Osteocyte (in vitro differentiated cells): Measurements from ENCODE around the gene ATN1. TPM values are rescaled to one million over a fixed set of nuclear protein-coding genes. Genes with fewer than 3 reads are reported as not detected.

Experiments used
- DNase-seq: peaks from one replicate; pipeline ENCODE4 v3.0.0; 2021; ENCODE audit warnings: mixed read lengths; ENCODE audit not compliant: unreplicated experiment; ENCODE audit errors: extremely low spot score
- H3K27ac Mint-ChIP-seq: one replicate; pipeline ENCODE4 v1.8.0; 2021; ENCODE audit warnings: mild to moderate bottlenecking, mixed read lengths; ENCODE audit not compliant: unreplicated experiment
- H3K27me3 Mint-ChIP-seq: one replicate; pipeline ENCODE4 v1.8.0; 2021; ENCODE audit warnings: mixed read lengths; ENCODE audit not compliant: unreplicated experiment
- H3K36me3 Mint-ChIP-seq: one replicate; pipeline ENCODE4 v1.8.0; 2021; ENCODE audit warnings: mixed read lengths; ENCODE audit not compliant: unreplicated experiment
- H3K4me1 Mint-ChIP-seq: one replicate; pipeline ENCODE4 v1.8.0; 2021; ENCODE audit warnings: mixed read lengths; ENCODE audit not compliant: unreplicated experiment
- H3K4me3 Mint-ChIP-seq: one replicate; pipeline ENCODE4 v1.8.0; 2021; ENCODE audit warnings: mild to moderate bottlenecking, moderate library complexity, mixed read lengths; ENCODE audit not compliant: unreplicated experiment
- H3K9me3 Mint-ChIP-seq: one replicate; pipeline ENCODE4 v1.8.0; 2021; ENCODE audit warnings: mixed read lengths; ENCODE audit not compliant: unreplicated experiment
- total RNA-seq: library from RNA; stranded (reverse); gene quantifications from 2 replicates; pipeline ENCODE4 v1.2.1, GENCODE V29; 2021
- TF ChIP-seq, protein P1 (sequence below): fragments of 200-600 bp; sonication (generic); IDR thresholded peaks from 2 replicates; pipeline ENCODE4 v1.5.0; 2021; ENCODE audit warnings: antibody characterized with exemption, mild to moderate bottlenecking, moderate library complexity

The ATN1 gene
- total RNA-seq, 1 donor from 2014 or later: 123 TPM

- Mint-ChIP-seq H3K36me3 (peaks cover 24% of the 10 kb centered on the region), H3K27ac (peak overlapping the region; percentile 50), H3K4me3 (peak overlapping the region; percentile 51), H3K9me3 (no peaks in the 10 kb centered on the region), H3K4me1 (peaks cover 45% of the 10 kb centered on the region), H3K27me3 (no peaks in the 10 kb centered on the region)
- no peak for DNase-seq
- TF ChIP-seq, protein P1, sequence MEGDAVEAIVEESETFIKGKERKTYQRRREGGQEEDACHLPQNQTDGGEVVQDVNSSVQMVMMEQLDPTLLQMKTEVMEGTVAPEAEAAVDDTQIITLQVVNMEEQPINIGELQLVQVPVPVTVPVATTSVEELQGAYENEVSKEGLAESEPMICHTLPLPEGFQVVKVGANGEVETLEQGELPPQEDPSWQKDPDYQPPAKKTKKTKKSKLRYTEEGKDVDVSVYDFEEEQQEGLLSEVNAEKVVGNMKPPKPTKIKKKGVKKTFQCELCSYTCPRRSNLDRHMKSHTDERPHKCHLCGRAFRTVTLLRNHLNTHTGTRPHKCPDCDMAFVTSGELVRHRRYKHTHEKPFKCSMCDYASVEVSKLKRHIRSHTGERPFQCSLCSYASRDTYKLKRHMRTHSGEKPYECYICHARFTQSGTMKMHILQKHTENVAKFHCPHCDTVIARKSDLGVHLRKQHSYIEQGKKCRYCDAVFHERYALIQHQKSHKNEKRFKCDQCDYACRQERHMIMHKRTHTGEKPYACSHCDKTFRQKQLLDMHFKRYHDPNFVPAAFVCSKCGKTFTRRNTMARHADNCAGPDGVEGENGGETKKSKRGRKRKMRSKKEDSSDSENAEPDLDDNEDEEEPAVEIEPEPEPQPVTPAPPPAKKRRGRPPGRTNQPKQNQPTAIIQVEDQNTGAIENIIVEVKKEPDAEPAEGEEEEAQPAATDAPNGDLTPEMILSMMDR: no peak
Observed at GRCh38 chr12:6939191-6939540, 11.4 kb downstream of the ATN1 start.

DNA sequence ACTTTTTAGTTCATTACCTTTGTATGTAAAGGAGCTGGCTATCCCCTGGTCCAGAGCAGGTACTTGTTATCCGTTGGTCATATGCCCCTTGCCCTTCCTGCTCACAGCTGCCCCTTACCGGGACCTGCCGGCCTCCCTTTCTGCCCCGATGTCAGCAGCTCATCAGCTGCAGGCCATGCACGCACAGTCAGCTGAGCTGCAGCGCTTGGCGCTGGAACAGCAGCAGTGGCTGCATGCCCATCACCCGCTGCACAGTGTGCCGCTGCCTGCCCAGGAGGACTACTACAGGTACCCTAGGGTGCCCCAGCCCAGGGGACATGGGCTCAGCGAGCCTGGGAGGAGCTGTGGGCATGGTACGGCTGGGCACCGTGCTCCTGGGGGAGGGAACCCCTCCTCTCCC is 13.5 kb downstream of the ATN1 start:
- H3K27me3 Mint-ChIP-seq: no peaks in the 10 kb centered on the region
- peaks cover 42% of the 10 kb centered on the region for H3K4me1 Mint-ChIP-seq
- TF ChIP-seq, protein P1: no peak
- no peak for DNase-seq
- H3K36me3 Mint-ChIP-seq: peaks cover 6% of the 10 kb centered on the region
- peak overlapping the region; percentile 73 for H3K27ac Mint-ChIP-seq
- no peak overlapping the region for H3K4me3 Mint-ChIP-seq
- H3K9me3 Mint-ChIP-seq: no peaks in the 10 kb centered on the region

GRCh38 chr12:6941782-6942181 is 14.0 kb downstream of the ATN1 start:
- Mint-ChIP-seq H3K36me3 (peaks cover 5% of the 10 kb centered on the region), H3K4me3 (no peak overlapping the region), H3K27me3 (no peaks in the 10 kb centered on the region), H3K27ac (no peak overlapping the region), H3K9me3 (no peaks in the 10 kb centered on the region), H3K4me1 (peaks cover 39% of the 10 kb centered on the region)
- TF ChIP-seq, protein P1: no peak
- no peak for DNase-seq

GRCh38 chr12:6942331-6942665 is 14.5 kb downstream of the ATN1 start:
- Mint-ChIP-seq H3K9me3 (no peaks in the 10 kb centered on the region), H3K27ac (peak overlapping the region; percentile 99), H3K4me3 (no peak overlapping the region), H3K4me1 (peaks cover 39% of the 10 kb centered on the region), H3K36me3 (peaks cover 9% of the 10 kb centered on the region), H3K27me3 (no peaks in the 10 kb centered on the region)
- DNase-seq: no peak
- TF ChIP-seq, protein P1: no peak

DNA sequence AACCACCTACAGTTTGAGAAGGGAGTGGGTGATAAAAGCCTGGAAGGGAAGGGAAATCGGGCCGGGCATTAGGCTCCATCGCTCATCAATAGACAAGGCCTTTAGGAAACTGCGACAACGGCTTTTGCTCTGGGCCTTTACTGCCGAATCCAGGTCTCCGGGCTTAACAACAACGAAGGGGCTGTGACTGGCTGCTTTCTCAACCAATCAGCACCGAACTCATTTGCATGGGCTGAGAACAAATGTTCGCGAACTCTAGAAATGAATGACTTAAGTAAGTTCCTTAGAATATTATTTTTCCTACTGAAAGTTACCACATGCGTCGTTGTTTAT is 15.6 kb downstream of the ATN1 start:
- peak overlapping the region; percentile 99 for H3K27ac Mint-ChIP-seq
- TF ChIP-seq, protein P1: no peak
- no peaks in the 10 kb centered on the region for H3K27me3 Mint-ChIP-seq
- DNase-seq: no peak
- H3K4me3 Mint-ChIP-seq: peak overlapping the region; percentile 94
- no peaks in the 10 kb centered on the region for H3K9me3 Mint-ChIP-seq
- H3K4me1 Mint-ChIP-seq: peaks cover 37% of the 10 kb centered on the region
- peaks cover 13% of the 10 kb centered on the region for H3K36me3 Mint-ChIP-seq
